Mesenchymal stem cell (in vitro differentiated cells and primary cell): ENCODE results near the gene CCNG2.

Source experiments
- DNase-seq: peaks from one replicate; pipeline ENCODE4 v3.0.0-alpha.2; 2013
- H2AFZ ChIP-seq: one replicate; pipeline ENCODE4 v1.6.1; 2013; ENCODE audit warnings: low read depth, mild to moderate bottlenecking, control low read depth, inconsistent platforms, low read length, moderate library complexity
- H2AK5ac ChIP-seq: 2 replicates; pipeline ENCODE4 v1.6.1; 2013; ENCODE audit warnings: low read length, moderate library complexity, mild to moderate bottlenecking, inconsistent platforms; ENCODE audit not compliant: severe bottlenecking
- H2BK120ac ChIP-seq: one replicate; pipeline ENCODE4 v1.6.1; 2013; ENCODE audit warnings: low read depth, mild to moderate bottlenecking, inconsistent platforms, low read length, moderate library complexity
- H2BK12ac ChIP-seq, 2 experiments: one replicate each; pipeline ENCODE4 v1.6.1; 2013; ENCODE audit warnings: inconsistent platforms in 2 of 2, low read length in 2 of 2, mild to moderate bottlenecking in 2 of 2, moderate library complexity in 2 of 2, control low read depth in 1 of 2
- H2BK15ac ChIP-seq: one replicate; pipeline ENCODE4 v1.6.1; 2013; ENCODE audit warnings: mild to moderate bottlenecking, low read depth, inconsistent platforms; ENCODE audit not compliant: poor library complexity, severe bottlenecking
- H2BK5ac ChIP-seq: 2 replicates; pipeline ENCODE4 v1.6.1; 2013; ENCODE audit warnings: low read depth, mild to moderate bottlenecking, low read length, control low read depth, inconsistent platforms; ENCODE audit not compliant: poor library complexity, severe bottlenecking
- H3K14ac ChIP-seq, 2 experiments: one replicate each; pipeline ENCODE4 v1.6.1; 2013; ENCODE audit warnings: inconsistent platforms in 2 of 2, low read length in 2 of 2, control low read depth in 1 of 2, mild to moderate bottlenecking in 1 of 2, moderate library complexity in 1 of 2
- H3K18ac ChIP-seq, 2 experiments: one replicate each; pipeline ENCODE4 v1.6.1; 2013; ENCODE audit warnings: inconsistent platforms in 2 of 2, low read length in 2 of 2, control low read depth in 1 of 2, low read depth in 1 of 2, mild to moderate bottlenecking in 1 of 2
- H3K23ac ChIP-seq, 2 experiments: one replicate each; pipeline ENCODE4 v1.6.1; 2013; ENCODE audit warnings: inconsistent platforms in 2 of 2, low read length in 2 of 2, mild to moderate bottlenecking in 2 of 2, moderate library complexity in 2 of 2, control low read depth in 1 of 2
- H3K27ac ChIP-seq: 2 replicates; pipeline ENCODE4 v1.5.1; 2013; ENCODE audit warnings: mild to moderate bottlenecking, moderate library complexity, low read length, control low read depth, inconsistent platforms; ENCODE audit not compliant: poor library complexity, severe bottlenecking
- H3K27me3 ChIP-seq, 2 experiments: 2 replicates each; pipeline versions ENCODE4 v1.6.1 to v1.7.0; 2013; ENCODE audit warnings: low read length in 2 of 2, mild to moderate bottlenecking in 2 of 2, moderate library complexity in 2 of 2, control low read depth in 1 of 2, inconsistent platforms in 1 of 2; ENCODE audit not compliant: control insufficient read depth in 1 of 2, insufficient read depth in 1 of 2
- H3K36me3 ChIP-seq, 2 experiments: 2 replicates each; pipeline versions ENCODE4 v1.6.1 to v1.7.0; 2013; ENCODE audit warnings: low read length in 2 of 2, control low read depth in 1 of 2, inconsistent platforms in 1 of 2, low read depth in 1 of 2, mild to moderate bottlenecking in 1 of 2; ENCODE audit not compliant: insufficient read depth in 2 of 2, control insufficient read depth in 1 of 2
- H3K4ac ChIP-seq, 2 experiments: one replicate each; pipeline ENCODE4 v1.6.1; 2013; ENCODE audit warnings: inconsistent platforms in 2 of 2, low read length in 2 of 2, mild to moderate bottlenecking in 2 of 2, moderate library complexity in 2 of 2, control low read depth in 1 of 2, low read depth in 1 of 2
- H3K4me1 ChIP-seq: 2 replicates; pipeline ENCODE4 v1.6.1; 2013; ENCODE audit warnings: low read depth, low read length, control low read depth; ENCODE audit not compliant: control insufficient read depth, insufficient read depth
- H3K4me2 ChIP-seq: 2 replicates; pipeline ENCODE4 v1.6.1; 2013; ENCODE audit warnings: low read length, mild to moderate bottlenecking, inconsistent platforms; ENCODE audit not compliant: poor library complexity, severe bottlenecking
- H3K4me3 ChIP-seq, 2 experiments: 2 replicates each; pipeline versions ENCODE4 v1.5.1 to v1.7.0; 2013; ENCODE audit warnings: low read length in 2 of 2, mild to moderate bottlenecking in 2 of 2, control low read depth in 1 of 2, low read depth in 1 of 2; ENCODE audit not compliant: insufficient read depth in 1 of 2
- H3K79me1 ChIP-seq: replicated peaks from 2 replicates; pipeline ENCODE4 v1.6.1; 2013; ENCODE audit warnings: mild to moderate bottlenecking, control low read depth, low read length, inconsistent platforms; ENCODE audit not compliant: poor library complexity, severe bottlenecking
- H3K9ac ChIP-seq: 2 replicates; pipeline ENCODE4 v1.7.0; 2013; ENCODE audit warnings: mild to moderate bottlenecking, low read length, moderate library complexity
- H3K9me3 ChIP-seq: 2 replicates; pipeline ENCODE4 v1.7.0; 2013; ENCODE audit warnings: mild to moderate bottlenecking, low read length; ENCODE audit not compliant: control insufficient read depth
- H4K8ac ChIP-seq: one replicate; pipeline ENCODE4 v1.6.1; 2013; ENCODE audit warnings: inconsistent platforms, mild to moderate bottlenecking, low read length, moderate library complexity
- H4K91ac ChIP-seq: one replicate; pipeline ENCODE4 v1.6.1; 2013; ENCODE audit warnings: mild to moderate bottlenecking, low read length, inconsistent platforms
- WGBS: methylation state at CpG from one replicate; pipeline ENCODE4 v1.1.7; 2013; ENCODE audit warnings: mixed read lengths; 5-methylcytosine and 5-hydroxymethylcytosine counted together

Gene CCNG2

DNA sequence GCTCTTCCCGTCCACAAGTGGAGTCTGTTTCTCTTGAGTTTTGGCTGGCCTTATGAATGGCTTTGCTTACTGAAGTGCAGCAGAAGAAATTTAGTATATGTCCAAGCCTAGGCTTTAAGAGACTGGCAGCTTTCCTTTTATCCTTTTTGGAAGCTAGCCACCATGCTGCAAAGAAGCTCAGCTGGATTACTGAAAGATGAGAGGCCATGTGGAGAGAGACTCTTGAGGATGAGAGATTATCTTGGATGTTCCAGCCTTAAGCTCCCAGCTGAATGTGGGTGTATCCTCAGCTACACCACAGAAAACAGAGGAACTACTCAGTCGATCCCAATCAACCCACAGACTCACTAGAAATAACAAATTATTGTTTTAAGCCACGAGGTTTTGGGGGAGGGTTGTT lies 12.5 kb downstream of the CCNG2 start:
- no peak overlapping the region for H3K9ac ChIP-seq
- peak; percentile 4 for DNase-seq
- H2AK5ac ChIP-seq: peak overlapping the region; percentile 58
- peaks cover 7 to 65% of the 10 kb centered on the region in 2 experiments for H3K36me3 ChIP-seq
- no peak overlapping the region for H2BK15ac ChIP-seq
- H3K4me2 ChIP-seq: no peak overlapping the region
- H3K4me1 ChIP-seq: peaks cover 9% of the 10 kb centered on the region
- no peak overlapping the region for H3K4me3 ChIP-seq
- H2AFZ ChIP-seq: no peak overlapping the region
- no peak overlapping the region for H3K14ac ChIP-seq
- peaks cover 0 to 7% of the 10 kb centered on the region in 2 experiments for H3K27me3 ChIP-seq
- H3K9me3 ChIP-seq: no peaks in the 10 kb centered on the region
- H2BK12ac ChIP-seq: no peak overlapping the region
- 92% methylated on average over 2 of the region's 3 CpGs for WGBS
- no peak overlapping the region for H3K23ac ChIP-seq
- H4K91ac ChIP-seq: no peak overlapping the region
- H2BK120ac ChIP-seq: no peak overlapping the region
- peak overlapping the region; percentile 19 for H3K27ac ChIP-seq
- H3K18ac ChIP-seq: no peak overlapping the region
- H4K8ac ChIP-seq: no peak overlapping the region
- H3K79me1 ChIP-seq: peaks cover 2% of the 10 kb centered on the region
- H2BK5ac ChIP-seq: no peak overlapping the region
- H3K4ac ChIP-seq: no peak overlapping the region

DNA sequence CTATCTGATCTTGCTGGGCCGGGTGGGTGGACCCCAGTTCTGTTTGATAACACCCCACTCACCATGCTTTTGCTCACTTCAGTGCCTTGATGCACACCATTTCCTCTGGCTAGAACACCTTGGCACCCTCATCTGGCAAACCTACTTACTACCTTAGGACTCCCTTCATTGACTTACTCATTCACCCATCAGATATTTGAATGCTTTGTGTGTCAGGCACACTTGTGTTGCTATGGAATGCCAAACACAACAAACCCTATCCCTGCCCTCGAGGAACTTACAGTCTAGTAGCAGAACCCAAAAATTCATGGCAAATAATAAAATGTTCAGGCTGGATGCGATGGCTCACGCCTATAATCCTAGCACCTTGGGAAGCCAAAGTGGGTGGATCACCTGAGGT lies 13.9 kb downstream of the CCNG2 start:
- no peak overlapping the region for H2AK5ac ChIP-seq
- no peak overlapping the region for H3K9ac ChIP-seq
- H4K8ac ChIP-seq: no peak overlapping the region
- no peak overlapping the region for H3K18ac ChIP-seq
- H2BK12ac ChIP-seq: no peak overlapping the region
- H3K4me3 ChIP-seq: no peak overlapping the region
- H3K27ac ChIP-seq: no peak overlapping the region
- H3K27me3 ChIP-seq: peaks cover 0 to 12% of the 10 kb centered on the region in 2 experiments
- no peak overlapping the region for H2BK5ac ChIP-seq
- H3K4me2 ChIP-seq: no peak overlapping the region
- no peak overlapping the region for H2BK120ac ChIP-seq
- H3K23ac ChIP-seq: no peak overlapping the region
- H4K91ac ChIP-seq: no peak overlapping the region
- H3K9me3 ChIP-seq: no peaks in the 10 kb centered on the region
- no peak for DNase-seq
- H3K14ac ChIP-seq: no peak overlapping the region
- WGBS: 89% methylated on average over 4 of the region's 4 CpGs
- H3K79me1 ChIP-seq: peaks cover 2% of the 10 kb centered on the region
- no peak overlapping the region for H3K4ac ChIP-seq
- no peak overlapping the region for H2AFZ ChIP-seq
- H3K36me3 ChIP-seq: peaks cover 7 to 51% of the 10 kb centered on the region in 2 experiments
- H2BK15ac ChIP-seq: no peak overlapping the region
- peaks cover 9% of the 10 kb centered on the region for H3K4me1 ChIP-seq

DNA sequence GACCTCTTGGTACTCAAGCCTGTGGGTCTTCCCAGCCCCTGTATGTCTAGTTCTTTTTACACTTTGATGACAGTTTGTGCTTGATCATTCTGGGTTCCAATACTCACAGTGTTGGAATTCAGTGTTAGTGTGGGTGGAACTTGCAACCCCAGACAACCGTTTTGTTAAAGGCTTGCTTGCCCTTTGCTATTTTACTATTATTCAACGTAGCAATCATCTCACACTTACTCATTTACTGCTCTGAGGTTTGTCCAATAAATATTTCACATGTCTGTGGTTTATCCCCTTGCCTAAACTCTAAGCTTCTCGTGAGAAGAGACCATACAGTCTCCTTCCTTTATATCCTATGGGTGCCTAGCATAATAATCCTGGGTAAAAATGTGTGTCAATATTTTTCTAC lies 15.3 kb downstream of the CCNG2 start:
- peak overlapping the region; percentile 66 for H3K9ac ChIP-seq
- H2BK15ac ChIP-seq: no peak overlapping the region

DNA sequence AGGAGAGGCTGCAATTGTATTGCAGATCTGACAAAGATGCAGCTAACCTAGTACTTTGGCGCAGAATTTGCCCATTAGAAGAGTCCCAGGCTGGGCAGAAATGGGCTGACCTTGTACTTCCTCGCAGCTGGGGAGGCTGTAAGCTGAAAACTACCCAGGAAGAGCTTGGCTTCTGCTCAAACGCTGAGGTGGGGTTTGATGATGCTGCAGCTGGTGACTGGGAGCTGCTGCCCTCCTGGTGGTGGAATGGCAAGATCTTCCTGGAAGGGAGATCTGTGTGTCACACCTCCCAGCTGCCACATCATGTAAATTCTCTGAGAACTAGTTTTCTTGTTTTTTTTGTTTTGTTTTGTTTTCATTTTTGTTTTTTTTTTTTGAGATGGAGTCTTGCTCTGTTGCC lies 17.4 kb downstream of the CCNG2 start:
- H3K79me1 ChIP-seq: peaks cover 2% of the 10 kb centered on the region
- H2BK15ac ChIP-seq: no peak overlapping the region
- no peak overlapping the region for H3K4me2 ChIP-seq
- no peak overlapping the region for H3K9ac ChIP-seq
- no peak overlapping the region for H2AFZ ChIP-seq
- H3K4me1 ChIP-seq: peaks cover 10% of the 10 kb centered on the region
- H3K36me3 ChIP-seq: peaks cover 5 to 16% of the 10 kb centered on the region in 2 experiments
- H3K27me3 ChIP-seq: peaks cover 0 to 25% of the 10 kb centered on the region in 2 experiments
- WGBS: 87% methylated on average over 3 of the region's 3 CpGs
- no peaks in the 10 kb centered on the region for H3K9me3 ChIP-seq
- H2AK5ac ChIP-seq: peak overlapping the region; percentile 19
- no peak overlapping the region for H3K23ac ChIP-seq
- peak overlapping the region in 1 of 2 experiments; percentile 23 for H2BK12ac ChIP-seq
- no peak overlapping the region for H3K18ac ChIP-seq
- no peak overlapping the region for H3K14ac ChIP-seq
- peak; percentile 15 for DNase-seq
- H2BK120ac ChIP-seq: no peak overlapping the region
- no peak overlapping the region for H4K8ac ChIP-seq
- no peak overlapping the region for H3K4ac ChIP-seq
- H2BK5ac ChIP-seq: no peak overlapping the region
- H3K4me3 ChIP-seq: no peak overlapping the region
- no peak overlapping the region for H4K91ac ChIP-seq
- no peak overlapping the region for H3K27ac ChIP-seq

More for the DNA sequence above, 15.3 kb downstream of the CCNG2 start:
- Histone ChIP-seq H3K14ac (no peak overlapping the region), H2BK120ac (no peak overlapping the region), H3K18ac (no peak overlapping the region), H3K23ac (no peak overlapping the region), H2AK5ac (no peak overlapping the region), H3K9me3 (no peaks in the 10 kb centered on the region), H3K4me3 (no peak overlapping the region), H4K8ac (no peak overlapping the region), H2BK12ac (no peak overlapping the region), H3K4me1 (peaks cover 10% of the 10 kb centered on the region), H3K4me2 (peak overlapping the region; percentile 27), H2BK5ac (no peak overlapping the region), H3K79me1 (peaks cover 2% of the 10 kb centered on the region), H3K36me3 (peaks cover 7 to 36% of the 10 kb centered on the region in 2 experiments), H2AFZ (no peak overlapping the region), H3K27me3 (peaks cover 0 to 25% of the 10 kb centered on the region in 2 experiments), H3K27ac (peak overlapping the region; percentile 82), H3K4ac (no peak overlapping the region), H4K91ac (no peak overlapping the region)
- WGBS: 0% methylated on average over 2 of the region's 3 CpGs
- DNase-seq: peak; percentile 90
